Stimulated activated memory B cell treated with anti-CD40 and anti-IgM and Interleukin-4, amounts not matched to agents 10 μg/mL and 1 μg/mL and 100 μg/mL, for 72 hours (primary cell): ENCODE results near the gene CHAF1B.

ENCODE experiments used
- ATAC-seq: fragments of 150-1000 bp; cut with Tn5 transposase; 2 replicates; pipeline ENCODE4 v1.10.0; 2021
- H3K27ac Mint-ChIP-seq: one replicate; pipeline ENCODE4 v1.8.0; 2022; ENCODE audit warnings: mild to moderate bottlenecking, mixed read lengths
- H3K27me3 Mint-ChIP-seq: one replicate; pipeline ENCODE4 v1.8.0; 2022; ENCODE audit warnings: mixed read lengths
- H3K36me3 Mint-ChIP-seq: one replicate; pipeline ENCODE4 v1.8.0; 2022; ENCODE audit warnings: mixed read lengths
- H3K4me1 Mint-ChIP-seq: one replicate; pipeline ENCODE4 v1.8.0; 2022; ENCODE audit warnings: mixed read lengths
- H3K4me3 Mint-ChIP-seq: one replicate; pipeline ENCODE4 v1.8.0; 2022; ENCODE audit warnings: mild to moderate bottlenecking, moderate library complexity, mixed read lengths
- H3K9me3 Mint-ChIP-seq: one replicate; pipeline ENCODE4 v1.8.0; 2022; ENCODE audit warnings: mixed read lengths

The CHAF1B gene

DNA sequence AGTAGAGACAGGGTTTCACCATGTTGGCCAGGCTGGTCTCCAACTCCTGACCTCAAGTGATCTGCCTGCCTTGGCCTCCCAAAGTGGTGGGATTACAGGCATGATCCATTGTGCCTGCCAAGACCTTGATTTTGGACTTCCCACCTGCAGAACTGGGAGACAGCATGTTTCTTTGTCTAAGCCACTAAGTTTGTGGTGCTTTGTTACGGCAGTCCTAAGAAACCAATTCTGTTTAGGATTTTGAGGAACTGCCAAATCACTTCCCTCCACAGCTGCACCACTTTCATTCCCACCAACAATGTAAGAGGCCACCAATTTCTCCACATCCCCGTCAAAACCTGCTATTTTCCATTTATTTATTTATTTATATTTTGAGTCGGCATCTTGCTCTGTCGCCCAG lies 46.1 kb downstream of the CHAF1B start:
- H3K9me3 Mint-ChIP-seq: no peaks in the 10 kb centered on the region
- no peak overlapping the region for H3K4me3 Mint-ChIP-seq
- no peak overlapping the region for H3K27ac Mint-ChIP-seq
- no peak for ATAC-seq
- peaks cover 25% of the 10 kb centered on the region for H3K4me1 Mint-ChIP-seq
- no peaks in the 10 kb centered on the region for H3K36me3 Mint-ChIP-seq
- H3K27me3 Mint-ChIP-seq: peaks cover 38% of the 10 kb centered on the region

DNA sequence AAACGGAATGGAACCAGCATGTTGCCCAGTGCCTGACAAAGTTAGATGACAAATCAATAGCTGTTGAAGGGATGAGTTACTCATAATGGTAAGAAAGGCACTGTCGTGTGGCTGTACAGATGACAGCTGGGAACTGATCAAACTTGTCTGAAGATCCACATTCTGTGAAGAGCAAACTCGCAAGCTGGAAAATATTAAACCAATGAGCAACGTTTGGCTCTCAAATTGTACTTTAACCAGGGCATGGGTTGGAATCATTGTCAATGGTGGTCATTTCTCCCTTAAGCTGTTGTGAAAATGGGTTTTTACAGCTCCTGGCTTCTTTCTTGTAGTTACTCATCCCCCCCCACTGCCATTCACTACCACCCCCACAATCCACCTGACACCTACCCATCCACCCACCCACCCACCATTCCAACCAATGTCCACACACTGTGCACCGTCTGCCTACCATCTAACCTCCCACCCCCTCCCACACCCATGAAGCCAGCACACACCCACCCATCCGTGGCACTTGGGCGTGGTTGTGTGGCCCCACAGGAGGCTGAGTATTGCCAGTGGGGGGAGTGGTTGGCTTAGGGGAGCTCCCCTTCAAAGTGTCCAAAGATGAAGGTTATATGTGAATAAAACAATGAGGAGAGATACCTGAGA lies 48.0 kb downstream of the CHAF1B start:
- H3K36me3 Mint-ChIP-seq: no peaks in the 10 kb centered on the region
- no peaks in the 10 kb centered on the region for H3K9me3 Mint-ChIP-seq
- peaks cover 30% of the 10 kb centered on the region for H3K4me1 Mint-ChIP-seq
- H3K4me3 Mint-ChIP-seq: no peak overlapping the region
- peaks cover 38% of the 10 kb centered on the region for H3K27me3 Mint-ChIP-seq
- H3K27ac Mint-ChIP-seq: no peak overlapping the region
- no peak for ATAC-seq

DNA sequence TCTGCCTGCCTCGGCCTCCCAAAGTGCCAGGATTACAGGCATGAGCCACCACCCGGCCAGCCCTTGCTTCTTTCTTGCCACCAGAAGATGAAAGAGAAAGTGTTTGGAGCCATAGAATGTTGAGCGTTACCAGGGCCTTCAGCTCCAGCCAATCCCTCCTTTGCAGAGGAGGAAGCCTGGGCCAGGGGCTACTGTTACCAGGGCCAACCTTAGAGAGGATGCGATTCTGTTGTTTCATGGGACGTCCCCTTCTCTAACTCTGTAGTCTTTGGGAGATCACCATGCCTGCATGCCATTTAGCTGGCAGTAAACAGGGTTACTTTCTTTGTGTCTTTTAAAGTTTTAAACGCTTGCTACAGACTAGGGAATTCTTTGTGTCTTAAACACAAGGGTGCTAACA lies 49.0 kb downstream of the CHAF1B start:
- peaks cover 25% of the 10 kb centered on the region for H3K4me1 Mint-ChIP-seq

DNA sequence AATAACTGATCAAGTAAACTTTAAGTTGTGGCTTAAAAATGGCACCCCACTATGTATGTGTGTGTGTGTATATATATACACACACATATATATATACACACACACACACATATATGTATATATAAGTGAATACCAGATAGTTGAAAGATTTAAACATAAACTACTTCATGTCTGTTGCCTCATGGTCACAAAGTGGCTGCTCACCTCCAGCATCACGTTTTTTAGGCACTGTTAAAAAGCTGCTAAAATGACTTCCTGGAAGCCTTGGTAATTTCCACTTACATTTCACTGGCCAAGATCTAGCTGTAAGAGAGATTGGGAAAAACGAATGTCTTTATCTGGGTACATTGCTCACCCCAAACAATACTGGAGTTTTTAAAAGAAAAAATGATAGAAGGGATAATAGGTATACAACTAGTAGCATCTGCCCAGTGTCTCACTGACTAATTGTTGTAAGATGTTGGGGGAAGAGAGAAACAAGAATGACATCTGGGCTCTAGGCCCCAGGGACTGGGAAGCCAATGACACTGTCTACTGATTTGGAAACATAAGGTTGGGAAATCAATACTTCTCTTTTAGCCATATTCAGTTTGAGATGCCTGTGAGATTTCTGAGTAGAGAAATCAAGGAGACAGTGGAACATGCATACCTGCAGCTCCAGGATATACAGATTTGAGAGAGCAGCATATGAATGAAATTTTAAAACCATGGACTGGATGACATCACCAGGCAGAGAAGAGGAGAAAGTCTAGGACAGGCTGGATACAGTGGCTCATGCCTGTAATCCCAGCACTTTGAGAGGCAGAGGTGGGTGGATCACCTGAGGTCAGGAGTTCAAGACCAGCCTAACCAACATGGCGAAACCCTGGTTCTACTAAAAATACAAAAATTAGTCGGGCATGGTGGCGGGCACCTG lies 51.9 kb downstream of the CHAF1B start:
- Mint-ChIP-seq H3K36me3 (no peaks in the 10 kb centered on the region), H3K27ac (no peak overlapping the region), H3K4me1 (peaks cover 10% of the 10 kb centered on the region), H3K4me3 (no peak overlapping the region), H3K27me3 (peaks cover 22% of the 10 kb centered on the region), H3K9me3 (no peaks in the 10 kb centered on the region)
- no peak for ATAC-seq

More for the DNA sequence above, 49.0 kb downstream of the CHAF1B start:
- Mint-ChIP-seq H3K9me3 (no peaks in the 10 kb centered on the region), H3K27ac (no peak overlapping the region), H3K36me3 (no peaks in the 10 kb centered on the region), H3K27me3 (peaks cover 30% of the 10 kb centered on the region), H3K4me3 (no peak overlapping the region)
- no peak for ATAC-seq

DNA sequence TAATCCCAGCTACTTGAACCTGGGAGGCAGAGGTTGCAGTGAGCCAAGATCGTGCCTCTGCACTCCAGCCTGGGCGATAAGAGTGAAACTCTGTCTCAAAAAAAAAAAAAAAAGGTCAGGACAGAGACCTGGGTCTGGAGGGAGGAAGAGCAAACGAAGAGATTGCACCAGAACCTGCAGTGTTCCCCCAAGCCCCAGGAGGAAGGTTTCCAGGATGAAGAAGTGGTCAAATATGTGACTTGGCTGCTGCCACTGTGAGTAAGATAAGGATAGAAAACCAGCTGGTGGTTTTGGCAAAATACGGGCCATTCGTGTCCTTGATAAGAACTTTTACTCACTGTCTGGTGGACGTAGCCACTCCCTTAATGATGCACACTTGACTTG lies 52.5 kb downstream of the CHAF1B start:
- ATAC-seq: peak; percentile 27
- H3K36me3 Mint-ChIP-seq: no peaks in the 10 kb centered on the region
- no peak overlapping the region for H3K27ac Mint-ChIP-seq
- H3K9me3 Mint-ChIP-seq: no peaks in the 10 kb centered on the region
- H3K4me1 Mint-ChIP-seq: peaks cover 5% of the 10 kb centered on the region
- H3K4me3 Mint-ChIP-seq: no peak overlapping the region
- peaks cover 16% of the 10 kb centered on the region for H3K27me3 Mint-ChIP-seq

DNA sequence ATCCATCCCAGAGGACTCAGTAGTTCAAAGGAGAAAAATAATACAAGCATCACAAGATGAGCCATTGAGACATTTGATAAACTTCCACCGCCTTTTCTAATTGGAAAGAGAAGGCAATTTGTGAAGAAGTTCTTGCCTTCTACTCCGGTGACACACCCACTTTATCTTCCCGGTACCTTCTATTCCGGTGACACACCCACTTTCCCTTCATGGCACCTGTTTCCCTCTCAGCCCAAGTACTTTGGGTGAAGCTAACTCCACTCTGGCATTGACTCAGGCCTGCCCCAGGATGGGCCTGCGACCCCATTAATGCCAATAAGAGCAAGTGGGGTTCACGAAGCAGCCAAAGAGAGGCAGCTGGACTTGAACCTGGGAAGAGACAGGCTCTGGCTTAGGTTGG lies 56.5 kb downstream of the CHAF1B start:
- Mint-ChIP-seq H3K27me3 (no peaks in the 10 kb centered on the region), H3K4me1 (peaks cover 5% of the 10 kb centered on the region), H3K36me3 (no peaks in the 10 kb centered on the region), H3K27ac (no peak overlapping the region), H3K9me3 (no peaks in the 10 kb centered on the region), H3K4me3 (no peak overlapping the region)
- no peak for ATAC-seq

DNA sequence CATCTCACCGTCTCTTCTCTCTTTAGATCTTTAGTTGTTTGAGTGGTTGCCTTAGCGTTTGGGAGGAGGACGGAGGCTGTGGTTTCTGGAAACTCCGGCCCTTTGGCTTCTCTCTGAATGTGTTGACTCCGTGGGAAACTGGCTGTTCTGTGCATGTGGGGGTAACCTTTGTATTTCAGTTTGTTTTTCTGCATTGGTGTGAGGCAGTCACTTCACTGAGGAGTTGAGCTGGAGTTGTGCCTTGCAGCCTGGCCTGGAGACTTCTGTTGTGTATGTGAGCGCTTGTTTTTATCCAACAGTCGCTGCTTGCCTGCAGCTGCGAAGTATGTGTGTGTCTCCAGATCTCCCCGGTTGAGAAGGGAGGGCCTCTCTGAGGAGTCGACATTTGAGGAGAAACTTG lies 61.1 kb downstream of the CHAF1B start:
- no peak overlapping the region for H3K4me3 Mint-ChIP-seq
- H3K4me1 Mint-ChIP-seq: no peaks in the 10 kb centered on the region
- ATAC-seq: no peak

DNA sequence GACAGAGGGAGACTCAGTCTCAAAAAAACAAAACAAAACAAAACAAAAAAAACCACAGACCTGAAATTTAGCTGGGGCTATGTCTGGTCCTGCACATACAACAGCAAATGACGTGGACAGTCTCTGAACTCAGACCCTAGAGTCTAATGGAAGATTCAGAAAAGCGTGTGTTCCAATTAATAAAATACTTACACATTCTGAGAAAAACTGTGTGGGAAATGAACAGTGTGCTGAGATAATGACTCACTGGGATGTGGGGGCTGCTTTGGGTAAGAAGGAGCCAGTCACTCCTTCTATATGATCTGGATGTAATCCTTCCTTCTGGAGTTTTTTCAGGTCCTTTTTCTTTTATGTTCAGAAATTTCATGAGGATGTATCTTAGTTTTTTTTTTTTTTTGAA lies 65.3 kb downstream of the CHAF1B start:
- H3K27ac Mint-ChIP-seq: no peak overlapping the region
- H3K4me1 Mint-ChIP-seq: no peaks in the 10 kb centered on the region
- H3K27me3 Mint-ChIP-seq: peaks cover 16% of the 10 kb centered on the region
- no peaks in the 10 kb centered on the region for H3K9me3 Mint-ChIP-seq
- no peak for ATAC-seq
- no peak overlapping the region for H3K4me3 Mint-ChIP-seq
- no peaks in the 10 kb centered on the region for H3K36me3 Mint-ChIP-seq

More for the DNA sequence above, 61.1 kb downstream of the CHAF1B start:
- no peaks in the 10 kb centered on the region for H3K27me3 Mint-ChIP-seq
- H3K27ac Mint-ChIP-seq: no peak overlapping the region
- H3K36me3 Mint-ChIP-seq: no peaks in the 10 kb centered on the region
- no peaks in the 10 kb centered on the region for H3K9me3 Mint-ChIP-seq

DNA sequence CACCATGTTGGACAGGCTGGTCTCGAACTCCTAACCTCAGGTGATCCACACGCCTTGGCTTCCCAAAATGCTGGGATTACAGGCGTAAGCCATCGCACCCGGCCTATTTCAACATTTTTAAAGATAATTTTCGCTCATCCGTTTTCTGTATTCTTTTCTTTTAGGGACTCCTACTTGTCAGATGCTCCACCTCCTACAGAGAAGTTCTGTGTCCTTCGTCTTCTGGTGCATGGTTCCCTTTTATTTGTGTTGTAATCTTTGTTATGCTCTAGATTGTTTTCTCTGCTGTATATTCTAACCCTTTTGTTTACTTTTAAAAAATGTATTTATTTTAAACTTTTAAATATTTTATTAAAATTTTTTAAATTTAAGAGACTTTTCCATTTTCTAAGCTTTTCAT lies 66.3 kb downstream of the CHAF1B start:
- Mint-ChIP-seq H3K4me3 (no peak overlapping the region), H3K27ac (no peak overlapping the region), H3K9me3 (no peaks in the 10 kb centered on the region), H3K27me3 (peaks cover 24% of the 10 kb centered on the region), H3K4me1 (no peaks in the 10 kb centered on the region), H3K36me3 (no peaks in the 10 kb centered on the region)
- ATAC-seq: no peak

DNA sequence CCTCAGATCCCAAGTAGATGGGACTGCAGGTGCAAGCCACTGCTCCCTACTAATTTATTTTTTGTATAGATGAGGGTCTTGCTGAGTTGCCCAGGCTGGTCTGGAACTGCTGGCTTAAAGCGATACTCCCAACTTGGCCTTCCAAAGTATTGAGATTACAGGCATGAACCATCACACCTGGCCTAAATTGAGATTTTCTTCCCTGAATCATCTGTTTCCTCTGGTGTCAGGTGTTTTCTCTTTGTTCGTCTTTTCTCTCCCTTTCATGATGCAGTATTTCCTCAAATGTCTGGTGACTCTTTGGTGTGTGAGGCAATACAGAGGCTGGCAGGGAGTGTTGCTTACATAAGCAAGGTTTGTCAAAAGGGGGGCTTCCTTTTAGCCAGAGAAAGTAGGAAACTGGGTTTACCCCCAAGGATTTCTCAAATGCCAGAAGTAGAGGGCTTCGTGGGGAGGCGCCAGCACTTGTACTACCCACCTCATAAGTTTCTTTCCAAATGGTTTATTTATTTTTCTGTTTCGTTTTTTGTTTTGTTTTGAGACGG lies 67.2 kb downstream of the CHAF1B start:
- Mint-ChIP-seq H3K4me3 (no peak overlapping the region), H3K27ac (no peak overlapping the region), H3K4me1 (no peaks in the 10 kb centered on the region), H3K27me3 (peaks cover 24% of the 10 kb centered on the region), H3K36me3 (no peaks in the 10 kb centered on the region), H3K9me3 (no peaks in the 10 kb centered on the region)
- no peak for ATAC-seq

DNA sequence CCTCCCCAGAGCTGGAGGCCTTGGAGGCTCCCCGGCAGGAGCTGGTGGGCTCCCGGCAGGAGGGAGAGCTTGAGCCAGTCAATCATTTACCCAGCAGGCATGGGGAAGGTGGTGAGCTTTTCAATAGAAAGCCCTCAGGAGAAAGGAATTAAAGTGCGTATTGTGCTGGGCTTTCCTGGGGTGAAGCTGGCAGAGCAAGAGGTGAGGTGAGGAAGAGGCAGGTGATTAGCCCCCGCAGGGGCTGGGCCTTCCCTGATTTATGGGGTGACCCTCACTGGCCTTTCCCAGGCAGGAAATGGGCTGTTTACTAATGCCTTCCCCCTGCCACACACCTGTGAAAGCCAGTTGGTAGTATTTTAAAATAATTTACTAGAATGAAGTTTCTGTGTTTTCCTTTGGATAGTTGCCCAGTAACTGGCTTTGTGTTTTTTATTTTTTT lies 68.9 kb downstream of the CHAF1B start:
- peaks cover 24% of the 10 kb centered on the region for H3K27me3 Mint-ChIP-seq
- H3K4me1 Mint-ChIP-seq: no peaks in the 10 kb centered on the region
- H3K9me3 Mint-ChIP-seq: no peaks in the 10 kb centered on the region
- ATAC-seq: no peak
- H3K36me3 Mint-ChIP-seq: no peaks in the 10 kb centered on the region
- no peak overlapping the region for H3K4me3 Mint-ChIP-seq
- H3K27ac Mint-ChIP-seq: no peak overlapping the region

DNA sequence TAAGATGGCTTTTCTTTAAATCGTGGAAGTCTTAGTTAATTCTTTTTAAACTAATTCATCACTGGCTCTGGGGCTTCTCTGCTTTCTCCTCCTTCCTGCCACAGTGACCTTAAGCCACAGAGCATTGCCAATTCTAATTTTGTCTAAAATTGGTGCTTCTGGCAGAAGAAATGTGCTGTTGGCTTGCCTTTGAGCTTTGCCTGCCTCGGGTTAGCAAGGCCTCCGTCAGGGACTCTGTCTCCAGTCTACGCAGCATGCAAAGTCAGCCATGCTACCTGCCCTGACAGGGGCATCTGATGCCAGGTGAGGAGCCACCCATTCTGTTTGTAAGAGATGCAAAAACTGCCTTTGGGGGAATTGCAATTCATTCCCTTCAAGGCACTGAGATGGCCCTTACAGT lies 69.5 kb downstream of the CHAF1B start:
- Mint-ChIP-seq H3K9me3 (no peaks in the 10 kb centered on the region), H3K36me3 (no peaks in the 10 kb centered on the region), H3K27ac (no peak overlapping the region), H3K27me3 (peaks cover 24% of the 10 kb centered on the region), H3K4me1 (no peaks in the 10 kb centered on the region), H3K4me3 (no peak overlapping the region)
- no peak for ATAC-seq

DNA sequence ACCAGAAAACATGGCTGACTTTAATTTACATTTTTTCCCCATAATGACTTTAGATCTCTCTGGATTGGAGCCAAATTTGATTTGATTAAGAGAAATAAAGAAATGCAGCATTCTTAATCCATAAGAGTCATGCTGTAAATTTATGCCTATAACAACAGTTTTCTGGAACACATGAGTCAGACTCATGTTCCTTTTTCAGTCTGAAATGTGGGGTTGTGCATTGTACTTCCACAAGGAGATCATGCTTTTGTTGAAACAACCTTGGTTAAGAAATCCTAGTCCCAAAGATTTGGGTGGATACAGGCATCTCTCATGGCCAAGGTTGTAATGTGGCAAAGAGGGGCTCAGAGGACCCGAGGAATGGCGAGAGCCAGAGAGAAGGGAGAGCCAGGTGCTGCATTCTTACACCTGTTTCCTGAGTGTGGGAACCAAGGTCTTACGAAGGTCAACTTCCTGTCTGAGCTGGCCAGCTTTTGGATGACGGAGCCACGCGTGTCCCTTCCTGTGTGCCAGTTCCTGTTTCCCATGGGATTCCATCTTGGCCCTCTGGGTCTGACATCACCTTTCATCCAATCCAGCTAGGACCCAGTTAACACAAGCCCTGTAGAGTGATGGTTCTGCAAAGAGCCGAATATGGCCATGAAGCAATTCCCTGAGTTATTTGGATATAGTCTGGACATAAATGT lies 71.7 kb downstream of the CHAF1B start:
- Mint-ChIP-seq H3K9me3 (no peaks in the 10 kb centered on the region), H3K27me3 (peaks cover 38% of the 10 kb centered on the region), H3K4me3 (no peak overlapping the region), H3K27ac (no peak overlapping the region), H3K4me1 (no peaks in the 10 kb centered on the region), H3K36me3 (no peaks in the 10 kb centered on the region)
- no peak for ATAC-seq

DNA sequence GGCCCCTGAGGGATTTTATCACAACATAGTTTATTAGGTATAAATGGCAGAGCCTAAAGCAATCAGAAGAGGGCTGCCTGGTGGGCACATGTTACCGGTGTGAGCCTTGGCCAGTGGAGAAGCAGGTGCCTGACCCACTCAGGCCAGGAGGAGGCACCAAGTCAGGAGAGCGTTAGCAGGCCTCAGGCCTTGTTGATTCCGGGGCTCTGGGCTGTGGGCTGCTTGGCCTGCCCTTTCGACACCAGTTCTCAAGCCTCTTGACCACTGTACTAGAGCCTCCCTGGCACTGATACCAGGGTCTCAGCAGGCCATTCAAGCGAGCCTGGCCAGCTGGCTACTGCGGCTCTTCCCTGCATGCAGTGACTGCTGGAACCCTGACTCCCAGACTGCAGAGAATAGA lies 73.9 kb downstream of the CHAF1B start:
- no peaks in the 10 kb centered on the region for H3K36me3 Mint-ChIP-seq
- peaks cover 45% of the 10 kb centered on the region for H3K27me3 Mint-ChIP-seq
- no peak overlapping the region for H3K4me3 Mint-ChIP-seq
- no peak for ATAC-seq
- H3K9me3 Mint-ChIP-seq: no peaks in the 10 kb centered on the region
- H3K27ac Mint-ChIP-seq: no peak overlapping the region
- peaks cover 4% of the 10 kb centered on the region for H3K4me1 Mint-ChIP-seq

DNA sequence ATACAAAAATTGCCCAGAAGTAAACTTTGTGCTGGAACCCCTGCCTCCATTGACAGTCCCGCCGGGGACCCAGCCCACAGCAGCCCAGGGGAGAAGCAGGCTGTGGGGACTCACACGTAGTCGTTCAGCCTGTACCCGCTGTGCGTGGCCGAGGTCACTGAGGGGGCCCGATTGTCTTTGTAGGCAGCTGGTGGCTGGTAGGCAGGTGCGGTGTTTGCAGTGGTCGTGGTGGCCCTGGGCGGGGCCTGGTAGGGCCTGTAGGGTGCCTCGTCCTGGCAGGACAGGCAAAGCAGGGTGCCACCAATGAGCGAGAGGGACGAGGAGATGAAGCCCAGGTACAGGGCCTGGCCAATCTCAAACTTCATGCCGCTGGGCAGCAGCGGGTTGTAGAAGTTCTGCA lies 75.7 kb downstream of the CHAF1B start:
- Mint-ChIP-seq H3K9me3 (no peaks in the 10 kb centered on the region), H3K27ac (no peak overlapping the region), H3K4me3 (no peak overlapping the region), H3K27me3 (peaks cover 31% of the 10 kb centered on the region), H3K36me3 (no peaks in the 10 kb centered on the region), H3K4me1 (peaks cover 7% of the 10 kb centered on the region)
- ATAC-seq: no peak
